ENCODE measurements around the gene TRIM29.

DNA sequence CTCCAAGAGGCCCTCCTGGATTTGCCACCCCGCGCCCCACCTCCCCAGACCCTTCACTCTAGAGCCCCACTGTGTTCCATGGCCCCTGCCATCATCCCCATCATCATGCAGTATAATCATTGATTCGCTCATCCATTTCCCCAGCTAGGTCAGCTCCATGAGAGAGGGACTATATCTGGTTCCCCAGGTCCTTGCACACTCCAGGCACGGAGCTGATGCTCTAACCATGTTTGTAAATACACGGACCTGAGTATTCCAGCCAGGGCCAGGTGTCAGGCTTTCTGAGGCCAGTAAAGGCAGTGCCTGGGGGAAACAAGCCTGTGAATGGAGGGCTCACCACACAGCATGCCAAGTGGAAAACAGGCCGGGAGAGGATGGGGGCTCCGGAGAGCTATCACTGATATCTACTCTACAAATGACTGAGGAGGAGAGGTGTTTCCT is 45.8 kb upstream of the TRIM29 start:
- TF ChIP-seq CTCF (conservative IDR thresholded peaks at IDR 0.05; ENCODE audit: low read depth in 2 of 2) (no peak), EZH2phosphoT487 (IDR thresholded peaks at IDR 0.05; ENCODE audit: unreplicated experiment) (no peak), EZH2 (IDR thresholded peaks at IDR 0.05; ENCODE audit: low read depth, unreplicated experiment) (no peak)
